ENCODE data around the gene TEX14.

- TF ChIP-seq EZH2 (IDR thresholded peaks at IDR 0.05; ENCODE audit: insufficient read depth, poor library complexity, severe bottlenecking) (no peak), EZH2phosphoT487 (IDR thresholded peaks at IDR 0.05; ENCODE audit: insufficient read depth, low read depth) (no peak)
Observed at GRCh38 chr17:58641887-58642311, 49.9 kb downstream of the TEX14 start.

Data from GM23248 (cell line).